ENCODE data around the gene HEXD.
"Not testable (repeated sequence)": the region's sequence is repeated elsewhere in the genome, so short reads cannot be mapped to it uniquely, and the experiment has no call there.

The HEXD gene

GRCh38 chr17:82441691-82442487 is 23.7 kb downstream of the HEXD start:
- no peak for DNase-seq

DNA sequence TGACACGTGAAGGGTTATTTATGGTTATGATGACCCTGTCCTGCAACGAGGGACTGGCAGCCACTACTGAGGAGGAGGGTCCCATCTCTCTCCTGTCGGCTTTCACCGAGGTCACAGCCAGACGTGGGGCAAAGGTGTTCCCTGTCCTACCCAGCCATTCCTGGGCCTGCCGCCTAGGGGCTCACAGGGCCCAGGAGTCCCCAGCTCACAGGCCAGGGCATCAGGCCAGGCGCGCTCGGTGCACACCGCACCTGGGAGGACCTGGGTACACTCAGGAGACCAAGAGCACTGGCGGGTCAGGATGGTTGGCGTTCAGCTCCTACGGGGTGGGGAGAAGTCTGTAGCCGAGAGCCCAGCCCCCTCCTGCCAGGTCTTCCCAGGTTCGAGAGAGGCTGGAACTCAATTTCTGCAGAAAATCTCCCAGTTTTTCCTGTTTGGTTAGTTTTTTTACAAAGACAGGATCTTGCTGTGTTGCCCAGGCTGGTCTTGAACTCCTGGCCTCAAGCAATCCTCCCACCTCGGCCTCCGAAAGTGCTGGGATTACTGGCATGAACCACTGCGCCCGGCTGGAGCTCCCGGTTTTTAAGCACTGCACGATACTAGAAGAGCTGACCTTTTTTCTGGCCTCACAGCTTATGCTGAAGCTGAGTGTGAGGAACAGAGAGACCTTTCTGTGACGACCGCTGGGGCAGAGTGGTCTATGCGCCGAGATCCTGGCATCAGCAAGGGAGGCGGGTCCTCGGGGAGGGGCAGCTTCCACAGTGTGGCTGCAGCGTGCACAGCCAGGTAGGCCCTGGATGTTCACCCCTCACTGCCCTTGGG is 24.7 kb downstream of the HEXD start:
- no peak for DNase-seq

DNA sequence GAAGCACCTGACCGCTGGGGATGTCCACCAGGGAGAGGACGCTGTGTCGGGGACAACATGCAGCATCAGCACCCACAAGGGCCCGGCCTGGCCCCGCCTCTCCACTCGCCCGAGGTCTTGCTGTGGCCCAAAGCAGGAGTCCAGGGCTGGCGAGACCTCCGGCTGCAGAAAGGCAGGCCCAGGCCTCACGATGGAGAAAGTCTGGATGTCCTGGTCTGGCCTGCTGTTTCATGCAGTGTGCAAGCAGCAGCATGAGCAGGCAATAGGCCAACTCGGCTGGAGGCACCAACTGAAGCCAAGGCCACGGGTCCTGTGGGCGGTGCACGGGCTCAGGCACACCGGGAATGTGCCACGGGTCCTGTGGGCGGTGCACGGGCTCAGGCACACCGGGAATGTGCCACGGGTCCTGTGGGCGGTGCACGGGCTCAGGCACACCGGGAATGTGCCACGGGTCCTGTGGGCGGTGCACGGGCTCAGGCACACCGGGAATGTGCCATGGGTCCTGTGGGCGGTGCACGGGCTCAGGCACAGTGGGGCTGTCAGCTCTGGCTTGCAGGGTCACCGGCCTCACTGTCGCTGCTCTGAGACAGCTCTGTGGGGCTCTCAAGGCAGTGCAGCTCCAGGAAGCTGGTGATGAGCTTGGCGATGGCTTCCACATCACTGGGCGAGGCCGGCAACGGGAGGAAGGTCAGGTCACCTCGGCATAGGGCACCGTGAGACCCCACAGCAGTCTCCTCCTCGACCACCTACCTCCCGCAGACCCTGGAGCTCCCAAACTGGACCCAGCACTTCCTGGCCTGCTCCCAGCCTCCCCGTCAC is 25.5 kb downstream of the HEXD start:
- no peak for DNase-seq

GRCh38 chr17:82444284-82444893 is 26.2 kb downstream of the HEXD start:
- DNase-seq, result no peak

DNA sequence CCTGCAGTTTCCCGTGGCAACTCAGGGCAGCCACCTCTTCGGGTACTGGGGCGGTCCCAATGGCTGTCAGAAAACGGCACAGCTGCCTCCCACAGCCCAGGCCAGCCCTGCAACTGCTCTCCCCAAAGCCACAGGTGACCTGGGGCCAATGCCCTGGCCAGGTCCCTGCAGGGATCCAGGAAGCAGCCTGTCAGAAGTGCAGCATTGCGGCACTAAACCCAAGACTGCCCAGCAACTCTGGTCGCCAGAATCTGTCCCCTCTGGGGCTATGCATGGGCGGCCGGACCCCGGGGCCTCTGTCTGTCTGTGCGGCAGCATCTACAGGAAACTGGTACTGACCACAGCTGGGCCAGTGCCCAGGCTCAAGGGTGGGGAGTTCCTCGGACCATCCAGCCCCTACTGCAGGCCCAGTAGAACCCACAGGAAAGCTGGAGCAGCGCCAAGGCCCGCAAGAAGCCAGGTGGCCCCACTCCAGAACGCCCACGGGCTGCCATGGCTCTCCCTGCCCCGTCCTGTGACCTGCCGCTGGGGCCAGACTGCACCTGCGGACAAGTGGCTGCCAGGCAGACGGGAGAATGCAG is 26.9 kb downstream of the HEXD start:
- DNase-seq, result no peak

DNA sequence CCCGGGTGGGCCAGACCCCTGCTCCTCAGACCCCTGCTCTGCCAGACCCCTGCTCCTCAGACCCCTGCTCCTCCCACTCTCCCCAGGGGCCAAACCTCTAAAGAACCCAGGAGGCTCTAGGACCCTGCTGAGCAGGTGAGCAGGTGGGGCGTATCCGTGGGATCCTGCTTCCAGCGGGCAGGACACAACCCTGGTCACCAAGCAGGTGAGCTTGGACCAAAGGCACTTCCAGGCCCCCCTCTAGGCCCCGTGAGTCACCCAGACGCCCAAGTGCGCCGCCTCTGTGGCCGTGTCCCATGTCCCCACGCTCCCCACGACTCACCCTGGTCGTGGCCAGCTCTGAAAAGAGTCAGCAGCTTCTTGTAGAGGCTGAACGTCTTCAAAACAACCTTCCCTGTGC is 27.4 kb downstream of the HEXD start:
- no peak for DNase-seq

GRCh38 chr17:82446124-82446523 is 28.0 kb downstream of the HEXD start:
- no peak for DNase-seq

GRCh38 chr17:82446649-82447048 is 28.5 kb downstream of the HEXD start:
- no peak for DNase-seq

DNA sequence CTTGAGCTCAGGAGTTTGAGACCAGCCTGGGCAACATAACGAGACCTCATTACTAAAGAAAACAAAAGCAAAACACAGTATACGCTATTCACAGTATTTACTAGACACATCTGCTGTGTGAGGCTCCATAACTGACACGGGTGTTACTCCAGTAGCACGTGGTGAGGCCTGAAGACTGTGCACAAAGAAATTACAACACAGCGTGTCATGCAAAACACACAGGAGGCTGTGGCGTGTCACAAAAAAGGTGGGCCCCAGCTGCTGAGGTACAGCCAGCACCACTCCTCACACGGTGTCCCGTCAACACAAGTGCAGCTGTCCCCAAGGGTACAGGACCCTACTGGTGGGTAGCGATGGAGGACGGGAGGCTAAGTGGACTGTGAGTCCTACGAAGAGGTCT is 29.7 kb downstream of the HEXD start:
- DNase-seq, result no peak

GRCh38 chr17:82449131-82449882 is 31.2 kb downstream of the HEXD start:
- DNase-seq, result no peak

DNA sequence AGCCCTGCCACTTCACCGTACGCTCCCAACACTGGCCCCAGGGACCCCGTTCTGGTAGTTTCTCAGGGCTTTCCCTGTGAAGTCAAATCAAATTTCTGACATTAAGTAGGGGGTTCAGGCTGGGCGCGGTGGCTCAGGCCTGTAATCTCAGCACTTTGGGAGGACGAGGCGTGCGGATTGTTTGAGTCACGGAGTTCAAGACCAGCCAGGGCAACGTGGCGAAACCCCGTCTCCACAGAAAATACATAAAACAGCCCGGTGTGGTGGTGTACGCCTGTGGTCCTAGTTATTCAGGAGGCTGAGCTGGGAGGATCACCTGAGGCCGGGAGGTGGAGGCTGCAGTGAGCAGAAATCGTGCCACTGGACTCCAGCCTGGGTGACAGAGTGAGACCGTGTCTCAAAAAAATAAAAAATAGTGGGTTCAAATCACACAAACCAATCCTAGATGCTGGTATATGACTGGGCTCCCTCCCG is 31.8 kb downstream of the HEXD start:
- no peak for DNase-seq

DNA sequence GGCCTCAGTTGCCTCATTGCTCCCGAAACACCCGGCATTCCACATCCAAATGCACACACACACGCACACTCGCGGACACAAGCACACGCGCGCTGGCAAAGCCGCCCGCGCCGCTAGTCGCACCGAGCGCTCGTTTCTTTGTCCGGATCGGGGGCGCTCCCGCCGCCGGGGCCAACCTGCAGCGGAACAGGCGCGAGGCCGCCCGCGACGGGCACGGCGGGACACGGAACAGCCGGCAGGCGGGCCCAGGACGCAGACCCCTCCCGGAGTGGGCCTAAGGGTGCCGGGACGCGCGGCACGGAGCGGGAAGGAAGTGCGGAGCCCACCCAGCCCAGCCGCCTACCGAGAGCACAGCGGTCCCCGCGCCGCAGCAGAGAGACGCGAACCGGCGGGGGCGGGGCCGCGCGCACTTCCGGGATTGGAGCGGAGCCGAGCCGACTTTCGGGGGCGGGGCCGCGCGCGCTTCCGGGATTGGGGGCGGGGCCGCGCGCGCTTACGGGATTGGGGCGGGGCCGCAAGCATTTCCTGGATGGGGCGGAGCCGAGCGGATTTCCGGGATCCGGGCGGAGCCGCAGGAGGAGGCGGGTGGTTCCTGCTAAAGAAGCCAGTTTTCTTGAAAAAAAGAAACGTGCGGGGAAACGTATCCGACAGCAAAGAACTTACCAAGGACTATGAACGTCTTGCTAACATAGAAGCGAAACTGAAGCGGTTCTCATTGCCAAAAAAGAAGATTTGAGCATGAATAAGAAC is 32.4 kb downstream of the HEXD start, which contains the start of gene CYBC1:
Gene CYBC1, minus strand, starts transcription at position 396 of the 750 bp plus-strand sequence. CDS start 1,498 bp downstream, outside the sequence.
- peak; percentile 86 to 88 for DNase-seq

- no peak for DNase-seq
Measured at GRCh38 chr17:82452162-82452561, 34.0 kb downstream of the HEXD start.

DNA sequence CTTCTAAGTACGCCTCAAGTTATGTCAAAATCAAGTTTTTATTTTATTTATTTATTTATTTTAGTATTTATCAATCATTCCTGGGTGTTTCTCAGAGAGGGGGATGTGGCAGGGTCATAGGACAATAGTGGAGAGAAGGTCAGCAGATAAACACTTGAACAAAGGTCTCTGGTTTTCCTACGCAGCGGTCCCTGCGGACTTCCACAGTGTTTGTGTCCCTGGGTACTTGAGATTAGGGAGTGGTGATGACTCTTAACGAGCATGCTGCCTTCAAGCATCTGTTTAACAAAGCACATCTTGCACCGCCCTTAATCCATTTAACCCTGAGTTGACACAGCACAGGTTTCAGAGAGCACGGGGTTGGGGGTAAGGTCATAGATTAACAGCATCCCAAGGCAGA is 35.0 kb downstream of the HEXD start:
- not testable (repeated sequence) for DNase-seq

DNA sequence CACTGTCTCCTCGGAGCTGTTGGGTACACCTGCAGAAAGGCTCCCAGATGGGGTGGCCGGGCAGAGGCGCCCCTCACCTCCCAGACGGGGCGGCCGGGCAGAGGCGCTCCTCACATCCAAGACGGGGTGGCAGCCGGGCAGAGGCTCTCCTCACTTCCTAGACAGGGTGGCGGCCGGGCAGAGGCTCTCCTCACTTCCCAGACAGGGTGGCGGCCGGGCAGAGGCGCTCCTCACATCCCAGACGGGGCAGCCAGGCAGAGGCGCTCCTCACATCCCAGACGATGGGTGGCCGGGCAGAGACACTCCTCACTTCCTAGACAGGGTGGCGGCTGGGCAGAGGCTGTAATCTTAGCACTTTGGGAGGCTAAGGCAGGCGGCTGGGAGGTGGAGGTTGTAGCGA is 35.6 kb downstream of the HEXD start:
- DNase-seq, result not testable (repeated sequence)

GRCh38 chr17:82457073-82457928 is 39.2 kb downstream of the HEXD start:
- no peak for DNase-seq

DNA sequence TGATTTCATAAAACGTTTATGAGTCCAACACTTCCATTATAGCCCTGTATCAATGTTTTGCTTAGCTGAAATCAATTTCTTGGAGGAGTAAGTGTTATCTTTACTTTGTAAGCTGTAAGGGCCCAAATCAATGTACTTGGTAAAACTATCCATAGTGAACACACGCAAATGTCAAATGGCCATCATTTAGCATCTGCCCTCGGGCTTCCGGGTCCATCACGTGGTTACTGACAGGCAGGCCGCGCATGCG is 39.7 kb downstream of the HEXD start:
- DNase-seq, result peak in 1 of 2 donors; percentile 85

- peak; percentile 98 to 99 for DNase-seq
Measured at GRCh38 chr17:82458179-82458884, 40.2 kb downstream of the HEXD start, which contains the start of gene NARF. Gene NARF (plus strand): TSS chr17:82458741. CDS start chr17:82458804, 63 bp downstream.

GRCh38 chr17:82458885-82459424 is 40.8 kb downstream of the HEXD start:
- no peak for DNase-seq
